ENCODE data around the gene STAM2. TPM values are rescaled to one million over a fixed set of nuclear protein-coding genes. Genes with fewer than 3 reads are reported as not detected.

Gene STAM2
- total and polyA plus RNA-seq, 9 donors, result 9.5 to 40.0 (median 33.3) TPM

GRCh38 chr2:152098496-152099366 lies 76.8 kb downstream of the STAM2 start, which contains the start of gene CACNB4:
TSS of gene CACNB4 (minus strand) at chr2:152099044.
- no peaks in the 10 kb centered on the region for H3K9me3 ChIP-seq
- WGBS, 3 donors, result 0 to 1% (median 1%) methylated on average over 55 to 73 of the region's 73 CpGs
- DNase-seq, result peak in 2 of 5 donors; percentile 20 to 36

GRCh38 chr2:152097801-152098495 lies 77.6 kb downstream of the STAM2 start:
- H3K9me3 ChIP-seq, result no peaks in the 10 kb centered on the region
- 0 to 1% (median 0%) methylated on average over 52 of the region's 52 CpGs for WGBS, 3 donors
- peaks cover 5% of the 10 kb centered on the region for H3K4me1 ChIP-seq (ENCODE audit: insufficient read depth)
- H3K4me3 ChIP-seq, result peak overlapping the region; percentile 39
- H3K27ac ChIP-seq, result no peak overlapping the region
- TF ChIP-seq, protein P1, sequence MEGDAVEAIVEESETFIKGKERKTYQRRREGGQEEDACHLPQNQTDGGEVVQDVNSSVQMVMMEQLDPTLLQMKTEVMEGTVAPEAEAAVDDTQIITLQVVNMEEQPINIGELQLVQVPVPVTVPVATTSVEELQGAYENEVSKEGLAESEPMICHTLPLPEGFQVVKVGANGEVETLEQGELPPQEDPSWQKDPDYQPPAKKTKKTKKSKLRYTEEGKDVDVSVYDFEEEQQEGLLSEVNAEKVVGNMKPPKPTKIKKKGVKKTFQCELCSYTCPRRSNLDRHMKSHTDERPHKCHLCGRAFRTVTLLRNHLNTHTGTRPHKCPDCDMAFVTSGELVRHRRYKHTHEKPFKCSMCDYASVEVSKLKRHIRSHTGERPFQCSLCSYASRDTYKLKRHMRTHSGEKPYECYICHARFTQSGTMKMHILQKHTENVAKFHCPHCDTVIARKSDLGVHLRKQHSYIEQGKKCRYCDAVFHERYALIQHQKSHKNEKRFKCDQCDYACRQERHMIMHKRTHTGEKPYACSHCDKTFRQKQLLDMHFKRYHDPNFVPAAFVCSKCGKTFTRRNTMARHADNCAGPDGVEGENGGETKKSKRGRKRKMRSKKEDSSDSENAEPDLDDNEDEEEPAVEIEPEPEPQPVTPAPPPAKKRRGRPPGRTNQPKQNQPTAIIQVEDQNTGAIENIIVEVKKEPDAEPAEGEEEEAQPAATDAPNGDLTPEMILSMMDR (IDR thresholded peaks at IDR 0.05), result no peak
- no peak for TF ChIP-seq EP300 (IDR thresholded peaks at IDR 0.05)
- TF ChIP-seq POLR2A (IDR thresholded peaks at IDR 0.05), result no peak
- peak in 4 of 5 donors; percentile 12 to 45 (median 30) for DNase-seq
- no peaks in the 10 kb centered on the region for H3K36me3 ChIP-seq
- intact Hi-C loops (cut with DNase I), result no loop called here
- no peaks in the 10 kb centered on the region for H3K27me3 ChIP-seq

More at GRCh38 chr2:152098496-152099366, 76.8 kb downstream of the STAM2 start, which contains the start of gene CACNB4:
- H3K4me1 ChIP-seq (ENCODE audit: insufficient read depth), result peaks cover 5% of the 10 kb centered on the region
- H3K4me3 ChIP-seq, result peak within 1 kb of the TSS; percentile 39
- no peaks in the 10 kb centered on the region for H3K27me3 ChIP-seq
- intact Hi-C loops (cut with DNase I), result no loop called here
- TF ChIP-seq POLR2A (IDR thresholded peaks at IDR 0.05) (no peak), EP300 (IDR thresholded peaks at IDR 0.05) (no peak)
- TF ChIP-seq, protein P1 (IDR thresholded peaks at IDR 0.05), result no peak
- no peak within 1 kb of the TSS for H3K27ac ChIP-seq
- no peaks in the 10 kb centered on the region for H3K36me3 ChIP-seq

DNA sequence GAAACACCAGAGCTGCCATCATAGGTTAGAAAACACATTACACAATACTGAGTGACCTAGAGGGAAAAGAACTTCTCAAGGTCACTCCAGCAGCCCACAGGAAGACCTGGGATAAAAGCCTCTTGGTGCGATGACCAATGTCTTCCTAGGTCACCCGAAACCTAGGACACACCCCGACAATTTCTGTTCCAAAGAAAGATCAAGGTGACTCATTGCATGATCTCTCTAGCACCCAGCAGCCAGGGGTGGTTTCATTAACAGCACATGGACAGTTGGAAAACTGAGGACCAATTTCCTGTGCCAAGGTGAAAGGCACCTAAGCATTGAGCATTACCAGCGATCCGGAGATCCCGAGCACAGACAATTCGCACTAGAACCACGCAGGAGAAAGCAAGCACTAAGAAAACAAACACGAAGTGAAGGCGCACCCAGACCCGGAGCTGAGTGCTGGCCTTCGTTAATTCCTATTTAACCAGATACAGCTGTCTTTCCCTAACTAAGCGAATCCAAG lies 78.2 kb downstream of the STAM2 start:
- peak in 1 of 5 donors; percentile 17 for DNase-seq
- Histone ChIP-seq H3K27ac (no peak overlapping the region), H3K4me3 (peak overlapping the region; percentile 39), H3K36me3 (no peaks in the 10 kb centered on the region), H3K27me3 (no peaks in the 10 kb centered on the region), H3K9me3 (no peaks in the 10 kb centered on the region), H3K4me1 (ENCODE audit: insufficient read depth) (peaks cover 5% of the 10 kb centered on the region)
- intact Hi-C loops (cut with DNase I), result no loop called here
- TF ChIP-seq POLR2A (IDR thresholded peaks at IDR 0.05) (no peak), EP300 (IDR thresholded peaks at IDR 0.05) (no peak)
- TF ChIP-seq, protein P1 (IDR thresholded peaks at IDR 0.05), result no peak
- WGBS, 3 donors, result 6 to 12% (median 6%) methylated on average over 13 of the region's 13 CpGs

- intact Hi-C loops (cut with DNase I), result no loop called here
- DNase-seq, result no peak
- TF ChIP-seq EP300 (IDR thresholded peaks at IDR 0.05), result no peak
- Histone ChIP-seq H3K36me3 (no peaks in the 10 kb centered on the region), H3K4me3 (no peak overlapping the region), H3K27ac (no peak overlapping the region), H3K4me1 (ENCODE audit: insufficient read depth) (peaks cover 5% of the 10 kb centered on the region), H3K27me3 (no peaks in the 10 kb centered on the region), H3K9me3 (no peaks in the 10 kb centered on the region)
- 82 to 85% (median 84%) methylated on average over 1 of the region's 1 CpG for WGBS, 3 donors
These were observed 80.4 kb downstream of the STAM2 start for GRCh38 chr2:152095146-152095545.

All from ovary (tissue), 9 donors.